Measurements from ENCODE around the gene PLEKHS1. TPM values are rescaled to one million over a fixed set of nuclear protein-coding genes. Genes with fewer than 3 reads are reported as not detected.

Gene PLEKHS1
- total RNA-seq, 6 donors from 2014 or later: 0.14 to 36.7 (median 3.5) TPM

DNA sequence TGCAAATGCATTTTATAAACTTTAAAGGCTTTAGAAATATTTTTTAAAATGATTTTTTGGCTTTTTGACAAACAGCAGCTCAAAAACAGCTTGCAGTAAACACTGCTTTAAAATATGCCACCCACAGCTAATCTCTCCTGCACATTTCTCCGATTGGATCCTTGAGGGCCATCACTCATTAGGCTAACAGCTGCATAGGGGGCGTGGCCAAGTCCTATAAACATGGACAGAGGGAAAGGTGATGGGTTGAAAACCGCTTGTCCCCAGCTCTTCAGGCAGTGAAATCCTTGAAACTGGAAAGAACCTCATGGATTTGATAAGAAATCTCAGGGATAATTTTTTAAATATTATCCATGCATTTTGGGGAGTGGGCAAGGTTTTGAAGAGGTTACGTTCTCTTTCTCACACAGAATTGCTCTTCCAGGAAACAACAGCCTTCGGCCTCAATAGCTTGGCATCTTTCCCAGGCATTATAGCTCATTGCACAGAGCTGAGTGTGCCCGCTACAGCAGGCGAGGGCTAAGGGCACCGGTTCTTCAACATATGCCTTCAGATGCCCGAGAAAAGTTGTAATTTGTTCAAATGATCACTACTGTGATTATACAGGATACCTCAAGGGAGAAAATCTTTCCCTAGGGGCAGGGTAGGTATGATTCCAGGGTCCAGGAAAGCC, 1.7 kb downstream of the PLEKHS1 start:
- H3K36me3 ChIP-seq: no peaks in the 10 kb centered on the region
- no peak for TF ChIP-seq POLR2A (IDR thresholded peaks at IDR 0.05)
- TF ChIP-seq EP300 (IDR thresholded peaks at IDR 0.05): no peak
- TF ChIP-seq POLR2AphosphoS5 (IDR thresholded peaks at IDR 0.05): no peak
- TF ChIP-seq, protein P1, sequence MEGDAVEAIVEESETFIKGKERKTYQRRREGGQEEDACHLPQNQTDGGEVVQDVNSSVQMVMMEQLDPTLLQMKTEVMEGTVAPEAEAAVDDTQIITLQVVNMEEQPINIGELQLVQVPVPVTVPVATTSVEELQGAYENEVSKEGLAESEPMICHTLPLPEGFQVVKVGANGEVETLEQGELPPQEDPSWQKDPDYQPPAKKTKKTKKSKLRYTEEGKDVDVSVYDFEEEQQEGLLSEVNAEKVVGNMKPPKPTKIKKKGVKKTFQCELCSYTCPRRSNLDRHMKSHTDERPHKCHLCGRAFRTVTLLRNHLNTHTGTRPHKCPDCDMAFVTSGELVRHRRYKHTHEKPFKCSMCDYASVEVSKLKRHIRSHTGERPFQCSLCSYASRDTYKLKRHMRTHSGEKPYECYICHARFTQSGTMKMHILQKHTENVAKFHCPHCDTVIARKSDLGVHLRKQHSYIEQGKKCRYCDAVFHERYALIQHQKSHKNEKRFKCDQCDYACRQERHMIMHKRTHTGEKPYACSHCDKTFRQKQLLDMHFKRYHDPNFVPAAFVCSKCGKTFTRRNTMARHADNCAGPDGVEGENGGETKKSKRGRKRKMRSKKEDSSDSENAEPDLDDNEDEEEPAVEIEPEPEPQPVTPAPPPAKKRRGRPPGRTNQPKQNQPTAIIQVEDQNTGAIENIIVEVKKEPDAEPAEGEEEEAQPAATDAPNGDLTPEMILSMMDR (IDR thresholded peaks at IDR 0.05): no peak
- no peak for ATAC-seq (ENCODE audit: low FRiP score in 2 of 2)
- no peaks in the 10 kb centered on the region for H3K9me3 ChIP-seq
- no peaks in the 10 kb centered on the region for H3K27me3 ChIP-seq
- no peak overlapping the region for H3K4me3 ChIP-seq
- no peak overlapping the region for H3K27ac ChIP-seq
- 20 to 24% methylated on average over 9 of the region's 9 CpGs for WGBS, 2 donors
- peak in 1 of 2 donors; percentile 26 for DNase-seq
- H3K4me1 ChIP-seq: peaks cover 0 to 10% (median 4%) of the 10 kb centered on the region in 4 donors

DNA sequence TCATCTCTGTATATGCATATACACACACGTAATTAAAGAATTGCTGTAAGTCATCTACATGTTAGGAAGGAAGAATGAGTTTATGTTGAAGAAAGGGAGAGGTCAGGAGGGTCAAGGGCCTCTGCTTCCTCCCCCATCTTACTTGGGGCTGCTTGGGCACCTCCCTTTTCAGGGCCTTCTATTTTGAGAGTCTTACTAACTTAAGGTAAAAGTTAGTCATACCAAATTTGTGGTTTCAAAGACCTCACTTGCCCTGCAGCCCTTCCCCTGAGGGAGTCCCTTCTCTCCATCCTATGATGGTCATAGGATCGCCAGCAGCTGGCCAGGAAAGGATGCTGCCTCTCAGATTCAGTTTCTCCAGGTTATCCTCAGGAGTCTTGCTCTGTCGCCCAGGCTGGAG, 2.6 kb downstream of the PLEKHS1 start:
- no peaks in the 10 kb centered on the region for H3K27me3 ChIP-seq
- H3K27ac ChIP-seq: no peak overlapping the region
- H3K4me1 ChIP-seq: peaks cover 0 to 10% (median 4%) of the 10 kb centered on the region in 4 donors
- DNase-seq: no peak
- no peaks in the 10 kb centered on the region for H3K36me3 ChIP-seq
- no peak overlapping the region for H3K4me3 ChIP-seq
- no peak for ATAC-seq (ENCODE audit: low FRiP score in 2 of 2)
- 81 to 88% methylated on average over 3 of the region's 3 CpGs for WGBS, 2 donors
- TF ChIP-seq POLR2A (IDR thresholded peaks at IDR 0.05): no peak
- TF ChIP-seq, protein P1 (IDR thresholded peaks at IDR 0.05): no peak
- no peaks in the 10 kb centered on the region for H3K9me3 ChIP-seq

- ATAC-seq (ENCODE audit: low FRiP score in 2 of 2) (no peak), DNase-seq (no peak)
- peaks cover 0 to 10% (median 4%) of the 10 kb centered on the region in 4 donors for H3K4me1 ChIP-seq
- no peak overlapping the region for H3K4me3 ChIP-seq
- H3K27ac ChIP-seq: no peak overlapping the region
- WGBS, 2 donors: 71 to 79% methylated on average over 9 of the region's 9 CpGs
- no peaks in the 10 kb centered on the region for H3K9me3 ChIP-seq
- no peaks in the 10 kb centered on the region for H3K27me3 ChIP-seq
- H3K36me3 ChIP-seq: no peaks in the 10 kb centered on the region
- no peak for TF ChIP-seq POLR2A (IDR thresholded peaks at IDR 0.05)
- TF ChIP-seq, protein P1 (IDR thresholded peaks at IDR 0.05): no peak
- no peak for TF ChIP-seq EP300 (IDR thresholded peaks at IDR 0.05)
- no peak for TF ChIP-seq POLR2AphosphoS5 (IDR thresholded peaks at IDR 0.05)
These were observed 3.3 kb downstream of the PLEKHS1 start for GRCh38 chr10:113754768-113755167.

- no peak overlapping the region for H3K27ac ChIP-seq
- TF ChIP-seq POLR2A (IDR thresholded peaks at IDR 0.05): no peak
- TF ChIP-seq, protein P1 (IDR thresholded peaks at IDR 0.05): no peak
- no peak for TF ChIP-seq EP300 (IDR thresholded peaks at IDR 0.05)
- no peak for TF ChIP-seq POLR2AphosphoS5 (IDR thresholded peaks at IDR 0.05)
- H3K4me1 ChIP-seq: peaks cover 0 to 10% (median 4%) of the 10 kb centered on the region in 4 donors
- H3K9me3 ChIP-seq: no peaks in the 10 kb centered on the region
- H3K36me3 ChIP-seq: no peaks in the 10 kb centered on the region
- no peaks in the 10 kb centered on the region for H3K27me3 ChIP-seq
- no peak overlapping the region for H3K4me3 ChIP-seq
- DNase-seq (no peak), ATAC-seq (ENCODE audit: low FRiP score in 2 of 2) (no peak)
- WGBS, 2 donors: 90 to 91% methylated on average over 12 of the region's 12 CpGs
These were observed 5.6 kb downstream of the PLEKHS1 start for GRCh38 chr10:113756940-113757543.
